ENCODE data around the gene CCR2. TPM values are rescaled to one million over a fixed set of nuclear protein-coding genes. Genes with fewer than 3 reads are reported as not detected.
"Not testable (repeated sequence)": the region's sequence is repeated elsewhere in the genome, so short reads cannot be mapped to it uniquely, and the experiment has no call there.

CCR2 gene
- total RNA-seq, 1 donor from 2014 or later, result 10.8 TPM

GRCh38 chr3:46375814-46376213 is 21.9 kb downstream of the CCR2 start:
- DNase-seq (ENCODE audit: low spot score), result no peak

DNA sequence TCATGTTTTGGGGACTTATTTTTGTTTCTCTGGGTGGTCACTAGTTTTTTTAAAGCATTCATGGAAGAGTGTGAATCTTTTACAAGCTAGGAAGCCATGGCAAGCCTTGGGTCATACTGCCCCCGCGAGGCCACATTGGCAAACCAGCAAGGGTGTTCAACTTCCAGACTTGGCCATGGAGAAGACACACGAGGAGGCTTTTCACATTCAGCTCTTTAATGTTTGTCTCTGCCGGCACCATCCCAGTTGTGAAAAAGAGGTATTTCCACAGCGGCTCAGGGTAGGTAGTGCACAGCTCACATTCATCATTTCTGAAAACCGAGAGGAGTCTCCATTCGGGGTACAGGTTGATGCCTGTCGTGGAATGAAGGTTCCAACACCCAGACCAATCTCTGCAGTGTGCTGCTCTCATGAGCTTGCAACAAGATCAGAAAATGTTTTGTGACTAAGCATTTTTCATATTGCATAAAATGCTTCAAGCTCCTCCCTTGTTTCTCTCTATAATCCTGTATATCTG is 24.6 kb downstream of the CCR2 start:
- peak; percentile 57 for DNase-seq (ENCODE audit: low spot score)

DNA sequence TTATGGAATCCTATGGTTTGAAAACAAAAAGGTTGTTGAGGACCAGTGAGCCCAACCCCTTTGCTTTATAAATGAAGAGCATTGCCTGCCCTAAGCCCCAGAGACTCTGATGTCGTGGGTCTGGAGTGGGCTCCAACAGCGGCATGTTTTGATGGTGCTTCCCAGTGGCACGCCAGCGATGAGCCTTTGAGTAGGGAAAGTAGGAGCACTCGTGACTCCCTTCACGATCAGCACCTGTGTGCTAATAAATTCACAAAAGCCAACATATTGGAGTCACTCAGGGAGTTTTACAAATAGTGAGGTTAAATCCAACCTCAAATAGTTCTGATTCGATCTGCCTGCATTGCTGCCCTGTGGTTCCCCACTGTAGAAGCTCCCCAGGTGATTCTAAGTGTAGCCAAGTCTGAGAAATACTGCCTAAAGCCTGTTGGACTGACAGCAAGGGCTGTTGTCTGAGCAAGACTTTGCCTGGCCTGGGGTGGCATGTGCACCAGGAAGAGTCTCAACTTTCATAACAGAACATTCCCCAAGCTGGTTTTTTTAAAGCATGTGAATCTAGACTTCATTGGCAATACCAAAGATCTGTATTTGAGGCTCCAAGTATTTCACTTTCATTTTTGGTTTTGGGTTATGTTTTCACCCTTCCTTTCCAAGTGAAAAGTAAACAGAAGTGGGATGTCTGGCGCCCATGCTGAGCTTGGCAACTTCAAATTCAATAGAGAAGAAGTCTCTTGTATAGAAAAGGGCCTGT is 26.7 kb downstream of the CCR2 start:
- no peak for DNase-seq (ENCODE audit: low spot score)

DNA sequence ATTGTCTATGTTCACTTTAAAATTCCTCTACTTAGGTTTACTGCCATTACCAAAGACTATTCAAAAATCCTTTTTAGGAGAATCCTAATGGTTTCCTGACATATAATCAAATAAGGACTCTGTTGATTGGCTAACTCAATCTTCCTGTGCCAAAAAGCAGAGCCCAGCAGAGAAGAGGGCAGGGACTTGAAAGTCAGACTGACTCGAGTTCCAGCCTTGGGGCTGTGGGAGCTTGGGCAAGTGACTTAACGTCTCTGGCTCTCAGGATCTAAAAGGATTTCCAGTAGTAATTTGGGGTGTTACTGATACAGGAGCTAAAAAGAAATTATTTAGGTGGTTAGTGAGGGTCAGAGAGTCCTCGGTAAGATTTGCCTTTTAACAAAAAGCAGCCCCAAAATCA is 27.7 kb downstream of the CCR2 start:
- no peak for DNase-seq (ENCODE audit: low spot score)

DNA sequence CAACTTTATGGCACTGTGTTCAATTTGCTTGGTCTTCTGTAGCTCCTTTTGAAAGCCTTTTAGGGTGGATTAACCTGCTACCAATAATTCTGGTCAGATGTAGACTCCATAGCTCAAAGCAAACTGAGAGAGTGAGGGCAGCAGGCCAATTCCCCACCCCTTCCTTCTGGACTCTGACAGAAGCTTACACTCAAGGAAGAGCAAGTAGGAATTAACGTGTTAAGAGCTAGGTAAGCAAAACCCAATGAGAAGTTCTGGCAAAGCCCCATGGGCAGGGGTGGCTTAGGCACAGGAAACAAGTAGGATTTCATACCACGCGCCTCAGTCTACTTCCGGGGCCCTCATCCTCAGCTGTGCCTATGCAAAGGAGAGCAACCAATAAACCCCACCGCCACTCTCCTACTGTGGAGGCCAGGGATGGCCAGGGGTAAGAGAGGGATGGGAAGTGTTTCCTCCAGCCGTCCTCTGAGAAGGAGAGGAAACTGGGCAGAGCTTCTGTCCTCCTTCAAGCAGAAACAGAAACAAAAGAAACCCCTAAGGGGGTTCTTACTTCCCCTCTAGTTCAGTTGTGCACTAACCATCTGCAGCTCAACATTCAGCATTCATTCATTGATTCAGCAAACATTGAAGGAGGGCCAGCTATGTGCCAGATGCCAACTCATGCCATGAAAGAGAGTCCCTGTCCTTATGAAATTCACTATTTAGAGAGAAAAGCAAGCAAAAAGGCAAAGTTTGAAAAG is 29.5 kb downstream of the CCR2 start:
- DNase-seq (ENCODE audit: low spot score), result no peak

GRCh38 chr3:46383951-46384330 is 30.0 kb downstream of the CCR2 start:
- no peak for DNase-seq (ENCODE audit: low spot score)

- DNase-seq (ENCODE audit: low spot score), result peak; percentile 35
Measured at GRCh38 chr3:46386205-46386604, 32.3 kb downstream of the CCR2 start.

DNA sequence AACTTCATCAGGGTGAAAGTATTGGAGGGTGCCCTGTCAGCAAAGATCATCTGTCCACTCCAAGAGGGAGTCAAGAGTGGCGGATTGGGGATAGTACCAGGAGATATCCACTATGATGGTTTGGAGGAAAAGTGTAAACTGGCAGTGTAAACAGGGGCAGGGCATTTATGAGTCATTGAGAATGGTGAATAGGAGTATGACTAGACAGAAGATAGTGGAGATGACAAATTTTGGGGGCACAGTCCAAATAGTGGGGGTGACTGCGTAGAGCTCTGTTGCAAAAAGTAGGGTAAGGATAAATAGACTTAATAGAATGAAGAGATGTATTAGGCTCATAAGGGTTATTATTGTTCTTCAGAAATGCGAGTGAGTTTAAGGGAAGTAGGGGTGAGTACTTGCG is 34.9 kb downstream of the CCR2 start:
- not testable (repeated sequence) for DNase-seq (ENCODE audit: low spot score)

DNA sequence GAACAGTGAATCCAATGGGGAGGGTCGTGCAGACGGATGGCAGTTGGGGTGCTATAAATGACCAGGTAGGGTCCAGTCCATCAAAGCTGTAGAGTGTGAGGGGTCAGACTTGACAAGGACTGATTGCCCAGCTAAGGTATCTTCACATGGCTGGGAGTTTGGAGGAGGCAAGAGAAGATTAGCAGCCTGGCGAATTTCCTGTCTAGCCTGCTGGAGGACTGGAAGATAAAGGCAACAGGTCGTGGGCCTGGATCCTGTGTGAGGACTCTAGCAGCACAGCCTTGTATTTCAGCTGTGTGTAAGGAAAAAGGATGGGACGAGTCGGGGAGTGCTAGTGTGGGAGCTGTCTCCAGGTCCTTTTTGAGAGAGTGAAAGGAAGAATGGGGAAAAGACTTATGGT is 35.4 kb downstream of the CCR2 start:
- DNase-seq (ENCODE audit: low spot score), result no peak

GRCh38 chr3:46391526-46391925 is 37.6 kb downstream of the CCR2 start:
- DNase-seq (ENCODE audit: low spot score), result not testable (repeated sequence)

DNA sequence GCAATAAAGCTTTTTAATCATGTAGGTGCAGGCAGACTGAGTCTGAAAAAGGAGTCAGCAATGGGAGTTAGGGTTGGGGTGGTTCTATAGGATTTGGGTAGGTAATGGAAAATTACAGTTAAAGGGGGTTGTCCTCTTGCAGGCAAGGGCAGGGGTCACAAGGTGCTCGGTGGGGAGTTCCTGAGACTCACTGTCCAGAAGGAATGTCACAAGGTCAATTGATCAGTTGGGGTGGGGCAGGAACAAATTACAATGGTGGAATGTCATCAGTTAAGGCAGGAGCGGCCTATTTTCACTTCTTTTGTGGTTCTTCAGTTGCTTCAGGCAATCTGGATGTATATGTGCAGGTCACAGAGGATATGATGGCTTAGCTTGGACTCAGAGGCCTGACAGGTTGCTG is 39.1 kb downstream of the CCR2 start:
- DNase-seq (ENCODE audit: low spot score), result no peak

- no peak for DNase-seq (ENCODE audit: low spot score)
Measured at GRCh38 chr3:46393554-46394434, 39.9 kb downstream of the CCR2 start.

DNA sequence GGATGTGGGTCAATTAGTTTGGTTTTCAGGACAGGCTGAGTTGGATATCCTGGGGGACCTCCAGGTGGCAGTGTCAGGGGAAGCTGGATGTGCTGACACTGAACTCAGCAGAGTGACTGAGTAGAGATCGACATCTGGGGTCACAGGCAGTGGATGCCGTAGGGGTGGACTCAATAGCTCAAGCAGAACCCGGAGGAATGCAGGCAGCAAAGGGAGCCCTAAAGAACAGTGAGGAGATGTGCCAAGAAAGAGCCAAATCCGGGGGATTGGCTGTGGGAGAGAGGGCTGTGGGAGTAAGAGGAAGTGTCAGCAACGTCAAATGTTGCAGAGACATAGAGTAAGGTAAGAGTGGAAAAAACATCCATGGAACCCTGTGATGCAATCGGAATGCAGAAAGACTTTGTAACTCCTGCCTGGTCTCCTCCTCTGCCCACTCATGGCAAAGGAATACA is 41.3 kb downstream of the CCR2 start:
- no peak for DNase-seq (ENCODE audit: low spot score)

DNA sequence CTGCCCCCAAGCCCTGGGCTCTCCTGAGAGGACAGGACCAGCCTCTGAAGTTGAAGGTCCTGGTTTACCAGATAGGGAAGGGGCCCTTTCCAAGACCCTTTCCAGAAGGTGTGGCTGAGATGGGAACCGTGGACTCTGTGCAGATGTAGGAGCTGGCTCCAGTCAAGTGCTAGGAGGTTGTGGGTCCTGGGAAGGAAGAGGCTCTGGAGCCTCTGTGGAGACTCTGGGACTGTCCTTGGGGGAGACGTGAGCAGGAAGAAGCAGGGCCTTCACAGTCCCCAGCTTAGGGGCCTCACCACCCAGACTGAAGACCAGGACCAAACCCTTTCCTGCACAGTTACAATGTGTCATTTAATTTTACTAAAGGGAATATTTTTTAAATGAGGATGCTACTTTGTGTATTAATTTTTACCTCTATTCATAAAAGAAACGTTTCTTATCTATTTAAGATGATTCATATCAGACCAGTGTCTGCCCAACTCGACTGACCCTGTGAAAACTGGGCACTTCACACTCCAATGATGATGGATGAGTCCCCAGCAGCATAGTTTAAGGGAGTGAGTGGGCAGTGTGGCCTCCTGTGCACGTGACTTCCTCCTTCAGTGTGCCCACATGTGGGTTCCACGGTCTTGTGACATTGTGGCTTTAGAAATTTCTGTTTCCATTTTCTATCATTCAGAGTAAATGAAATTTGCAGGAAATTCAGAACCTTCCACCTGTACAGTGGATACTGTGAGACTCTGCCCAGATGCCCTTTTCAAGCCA is 42.0 kb downstream of the CCR2 start:
- DNase-seq (ENCODE audit: low spot score), result no peak

DNA sequence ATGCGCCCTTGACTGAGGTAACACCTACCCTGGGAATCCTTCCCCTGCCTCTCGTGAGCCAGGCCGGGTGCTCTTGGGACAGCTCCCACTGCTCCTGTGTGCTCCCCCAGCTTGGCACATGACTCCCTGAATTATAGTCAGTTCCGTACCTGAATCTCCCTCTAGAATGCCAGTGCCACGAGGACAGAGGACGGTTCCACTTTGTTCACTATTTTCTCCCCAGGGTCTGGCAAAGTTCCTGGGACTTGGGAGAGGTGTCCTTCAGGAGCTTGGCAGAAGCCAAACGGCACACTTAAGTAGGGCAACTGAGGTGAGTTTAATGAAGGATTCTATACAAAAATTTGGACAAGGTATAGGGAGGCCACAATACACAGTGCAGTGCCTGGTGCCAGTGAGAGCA is 43.2 kb downstream of the CCR2 start:
- no peak for DNase-seq (ENCODE audit: low spot score)

- DNase-seq (ENCODE audit: low spot score), result no peak
Measured at GRCh38 chr3:46398186-46398955, 44.5 kb downstream of the CCR2 start.

GRCh38 chr3:46399098-46399497 is 45.2 kb downstream of the CCR2 start:
- no peak for DNase-seq (ENCODE audit: low spot score)

DNA sequence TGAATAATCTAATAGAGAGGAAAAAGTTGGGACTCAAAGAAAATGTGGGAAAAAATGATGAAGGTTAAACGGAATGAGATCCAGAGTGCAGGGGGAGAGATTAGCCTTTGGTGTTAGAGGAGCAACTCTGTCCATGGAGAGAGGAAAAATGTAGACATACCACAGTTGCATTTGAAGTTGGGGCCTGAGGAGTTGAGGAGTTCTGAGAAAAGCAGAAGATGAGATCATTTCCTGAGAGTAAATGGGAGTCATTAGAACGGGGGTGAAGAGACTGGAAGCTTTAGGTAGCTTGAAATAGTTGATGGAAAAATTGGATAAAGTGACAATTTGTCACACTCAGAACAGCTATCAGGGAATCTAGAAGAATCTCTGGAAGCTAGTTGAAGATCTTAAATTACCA is 45.6 kb downstream of the CCR2 start:
- no peak for DNase-seq (ENCODE audit: low spot score)

DNA sequence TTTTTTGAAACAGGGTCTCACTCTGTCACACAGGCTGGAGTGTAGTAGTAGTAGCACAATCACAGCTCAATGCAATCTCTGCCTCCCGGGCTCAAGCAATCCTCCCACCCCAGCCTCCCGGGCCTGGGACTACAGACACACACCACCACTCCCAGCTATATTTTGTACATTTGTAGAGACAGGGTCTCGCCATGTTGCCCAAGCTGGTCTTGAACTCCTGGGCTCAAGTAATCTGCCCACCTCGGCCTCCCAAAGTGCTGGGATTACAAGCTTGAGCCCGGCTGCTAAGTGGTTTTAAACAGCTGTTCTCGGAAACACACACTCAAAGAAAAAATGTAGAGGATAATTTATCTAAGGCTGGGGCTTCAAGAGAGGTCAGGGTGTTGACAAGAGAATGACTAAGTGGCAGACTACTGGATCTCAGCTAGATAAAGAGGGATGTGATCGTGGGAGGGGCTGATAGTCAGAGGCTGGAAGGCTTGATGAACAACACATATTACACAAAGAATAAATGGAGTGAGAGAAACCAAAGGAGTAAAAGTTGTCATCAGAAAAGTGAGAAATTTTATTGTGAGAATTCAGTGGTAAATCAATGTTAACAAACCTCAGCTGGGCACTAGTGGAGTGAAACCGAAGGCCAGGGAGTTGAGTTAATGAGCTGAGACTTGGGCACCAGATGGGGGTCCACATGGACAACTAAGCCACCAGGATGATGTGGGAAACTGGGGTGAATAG is 46.3 kb downstream of the CCR2 start:
- DNase-seq (ENCODE audit: low spot score), result peak; percentile 79

DNA sequence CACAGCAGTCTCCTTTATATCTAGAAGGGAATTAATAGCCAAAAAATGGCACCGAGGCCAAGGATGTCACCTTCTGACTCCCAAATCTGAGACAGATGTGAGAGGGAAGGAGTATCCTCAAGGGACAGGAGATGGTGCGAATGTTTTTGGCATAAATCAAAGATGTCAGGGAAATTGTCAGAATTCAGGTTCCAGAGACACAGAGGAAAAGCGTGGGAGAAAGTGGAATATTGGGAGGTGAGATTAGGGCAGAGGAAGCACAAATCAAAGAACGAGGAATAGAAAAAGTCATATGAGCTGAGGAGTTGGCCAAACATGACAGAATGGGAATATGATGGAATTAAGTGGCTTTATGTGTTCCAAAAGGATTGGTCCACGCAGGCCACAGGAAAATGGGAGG is 46.9 kb downstream of the CCR2 start:
- no peak for DNase-seq (ENCODE audit: low spot score)
